Endothelial cell of umbilical vein (primary cell): Measurements from ENCODE around the gene STX4. TPM values are rescaled to one million over a fixed set of nuclear protein-coding genes. Genes with fewer than 3 reads are reported as not detected.

Experiments used
- BruUV-seq: library from RNA; stranded (reverse); fragments of 400-500 nt; replicated peaks from 2 replicates; lab custom pipeline; 2021; lab: Mats Ljungman, UMichigan
- CTCF ChIA-PET: fragments of 300-600, 350-600 bp; sonication (Branson Sonifier 250); formaldehyde crosslinking; loops from one replicate; lab custom pipeline; 2021; ENCODE audit warnings: antibody characterized with exemption, inconsistent platforms; lab: Charles Lee
- POLR2A ChIA-PET: fragments of 300-600, 350-600 bp; sonication (Branson Sonifier 250); formaldehyde crosslinking; loops from one replicate; lab custom pipeline; 2021; ENCODE audit warnings: antibody characterized with exemption, inconsistent platforms; lab: Charles Lee
- DNase-seq: peaks from one replicate; pipeline ENCODE4 v3.0.0-alpha.2; 2011; ENCODE audit warnings: low read depth, low spot score
- FAIRE-seq: peaks from 2 replicates; lab custom pipeline; 2011; peaks lifted over from hg19 to GRCh38; lab: Jason Lieb, UNC
- H2AFZ ChIP-seq: 2 replicates; pipeline ENCODE4 v1.6.0; 2012; ENCODE audit warnings: low read depth, low read length, control low read depth, inconsistent platforms
- H3K27ac ChIP-seq: 2 replicates; pipeline ENCODE4 v1.5.1; 2011; ENCODE audit warnings: low read depth, mild to moderate bottlenecking, control low read depth, low read length, moderate library complexity; ENCODE audit not compliant: insufficient read depth
- H3K27me3 ChIP-seq, 2 experiments: 2 replicates each; pipeline versions ENCODE4 v1.6.0 to v1.6.1; 2011; ENCODE audit warnings: low read length in 2 of 2, mixed read lengths in 1 of 2; ENCODE audit not compliant: control insufficient read depth in 2 of 2, insufficient read depth in 2 of 2
- H3K36me3 ChIP-seq, 2 experiments: 2 replicates in 1 of 2; 3 replicates in 1 of 2; pipeline ENCODE4 v1.5.1; 2011; ENCODE audit warnings: low read length in 2 of 2, mild to moderate bottlenecking in 1 of 2, moderate library complexity in 1 of 2; ENCODE audit not compliant: control insufficient read depth in 2 of 2, insufficient read depth in 2 of 2; ENCODE audit errors: extremely low read depth in 1 of 2
- H3K4me1 ChIP-seq: 3 replicates; pipeline ENCODE4 v1.5.1; 2011; ENCODE audit warnings: mild to moderate bottlenecking, low read length; ENCODE audit not compliant: control insufficient read depth, insufficient read depth; ENCODE audit errors: extremely low read depth
- H3K4me2 ChIP-seq: 2 replicates; pipeline ENCODE4 v1.6.1; 2011; ENCODE audit warnings: low read length, control low read depth, mixed read lengths; ENCODE audit not compliant: insufficient read depth
- H3K4me3 ChIP-seq, 3 experiments: fragments of 200-600 bp in 1 of 3; sonication (generic), shearing (Covaris generic) in 1 of 3; replicated peaks in 1 of 3; 2 replicates each; pipeline ENCODE4 v1.5.1; 2011 to 2016; ENCODE audit warnings: control low read depth in 3 of 3, low read length in 3 of 3, mild to moderate bottlenecking in 2 of 3, inconsistent platforms in 1 of 3, low read depth in 1 of 3, moderate library complexity in 1 of 3; ENCODE audit not compliant: insufficient read depth in 1 of 3
- H3K79me2 ChIP-seq: 2 replicates; pipeline ENCODE4 v1.6.0; 2012; ENCODE audit warnings: low read length, inconsistent platforms; ENCODE audit not compliant: control insufficient read depth, insufficient read depth
- H3K9ac ChIP-seq: replicated peaks from 2 replicates; pipeline ENCODE3; 2011; ENCODE audit warnings: low read length, control low read depth; ENCODE audit not compliant: insufficient read depth; ENCODE audit errors: extremely low read depth
- H3K9me1 ChIP-seq: replicated peaks from 3 replicates; pipeline ENCODE4 v1.6.0; 2011; ENCODE audit warnings: mild to moderate bottlenecking, low read length; ENCODE audit not compliant: control insufficient read depth, insufficient read depth; ENCODE audit errors: extremely low read depth
- H3K9me3 ChIP-seq: replicated peaks from 2 replicates; pipeline ENCODE4 v1.5.1; 2012; ENCODE audit warnings: low read length, inconsistent platforms; ENCODE audit not compliant: control insufficient read depth, insufficient read depth
- H4K20me1 ChIP-seq: replicated peaks from 2 replicates; pipeline ENCODE3; 2011; ENCODE audit warnings: mild to moderate bottlenecking, low read length; ENCODE audit not compliant: control insufficient read depth, insufficient read depth; ENCODE audit errors: extremely low read depth
- CTCF ChIP-seq, 2 donors: IDR thresholded peaks; 1 replicate in 1 of 2; 2 replicates in 1 of 2; pipeline ENCODE4 v1.5.1; 2011; ENCODE audit warnings: low read length in 2 of 2, mild to moderate bottlenecking in 2 of 2, moderate library complexity in 2 of 2, control low read depth in 1 of 2, inconsistent platforms in 1 of 2, low read depth in 1 of 2; ENCODE audit not compliant: insufficient read depth in 1 of 2; ENCODE audit errors: extremely low read depth in 1 of 2
- EZH2 ChIP-seq: IDR thresholded peaks from 2 replicates; pipeline ENCODE4 v1.6.1; 2012; ENCODE audit warnings: borderline replicate concordance, low read depth, mild to moderate bottlenecking, moderate library complexity, low read length, inconsistent platforms; ENCODE audit not compliant: severe bottlenecking
- FOS ChIP-seq: IDR thresholded peaks from 2 replicates; pipeline ENCODE4 v1.6.1; 2011; ENCODE audit warnings: mild to moderate bottlenecking, low read length, moderate library complexity, borderline replicate concordance; ENCODE audit not compliant: insufficient read depth
- GATA2 ChIP-seq: IDR thresholded peaks from 2 replicates; pipeline ENCODE4 v1.7.0; 2011; ENCODE audit warnings: low read depth, mild to moderate bottlenecking, moderate library complexity, mixed read lengths, low read length; ENCODE audit not compliant: insufficient read length, insufficient read depth
- JUN ChIP-seq: IDR thresholded peaks from 2 replicates; pipeline ENCODE4 v1.6.1; 2011; ENCODE audit warnings: borderline replicate concordance, low read depth; ENCODE audit not compliant: insufficient read length, insufficient read depth
- MYC ChIP-seq: IDR thresholded peaks from one replicate; pipeline ENCODE4 v1.6.1; 2011; ENCODE audit warnings: mild to moderate bottlenecking, low read depth, low read length
- POLR2A ChIP-seq: IDR thresholded peaks from 2 replicates; pipeline ENCODE4 v1.6.1; 2012; ENCODE audit warnings: low read depth, mild to moderate bottlenecking, control low read depth, low read length
- POLR2AphosphoS5 ChIP-seq: IDR thresholded peaks from 2 replicates; pipeline ENCODE4 v1.6.1; 2012; ENCODE audit warnings: low read depth, mild to moderate bottlenecking, control low read depth, low read length, moderate library complexity; ENCODE audit not compliant: insufficient read depth
- dilution Hi-C: fragments of 300-500 bp; cut with MboI; formaldehyde crosslinking; loops from one replicate; pipeline ENCODE4 v1.15.0; 2019; ENCODE audit warnings: low sequenced_read_pairs; ENCODE audit not compliant: extremely low pct_ligation_motif_present
- intact Hi-C: fragments of 100-400 bp; cut with micrococcal nuclease; formaldehyde crosslinking; loops from one replicate; pipeline ENCODE4 v1.10.0; 2022
- polyA plus RNA-seq, 4 experiments: library from polyadenylated mRNA; depleted of rRNA in 3 of 4; stranded (reverse) in 3 of 4; unstranded in 1 of 4; fragments of >200 nt; gene quantifications; 2 replicates each; pipeline versions ENCODE4 v1.2.1 to v1.2.3, GENCODE V29; 2011 to 2012; ENCODE audit warnings: missing spikeins in 1 of 4
- total RNA-seq: library from RNA; stranded (reverse); gene quantifications from 2 replicates; pipeline ENCODE4 v1.2.3, GENCODE V29; 2021
- TF ChIP-seq, protein P1 (sequence below): IDR thresholded peaks from 2 replicates; pipeline ENCODE4 v1.6.1; 2011; ENCODE audit not compliant: insufficient read depth, insufficient read length

Gene STX4
- total and polyA plus RNA-seq, 2 donors (not counting 3 experiments of a cell fraction or from before 2014, with no cell fraction given): 49.5 to 65.2 TPM

GRCh38 chr16:30996324-30996984 lies 36.9 kb upstream of the STX4 start:
- Histone ChIP-seq H3K36me3 (no peaks in the 10 kb centered on the region), H3K9ac (peak overlapping the region; percentile 7), H3K79me2 (no peaks in the 10 kb centered on the region), H3K4me3 (peak overlapping the region; percentile 32 to 50 (median 41)), H2AFZ (peak overlapping the region; percentile 79), H3K27me3 (no peaks in the 10 kb centered on the region), H4K20me1 (no peaks in the 10 kb centered on the region), H3K27ac (no peak overlapping the region), H3K4me1 (no peaks in the 10 kb centered on the region), H3K4me2 (peak overlapping the region; percentile 64), H3K9me1 (no peaks in the 10 kb centered on the region), H3K9me3 (no peaks in the 10 kb centered on the region)
- TF ChIP-seq FOS: no peak
- no peak for TF ChIP-seq CTCF (IDR thresholded peaks at IDR 0.05; ENCODE audit: extremely low read depth in 1 of 2, insufficient read depth in 1 of 2, low read depth in 1 of 2, low read length in 2 of 2)
- no peak for TF ChIP-seq JUN
- TF ChIP-seq MYC: no peak
- TF ChIP-seq GATA2: no peak
- TF ChIP-seq, protein P1, sequence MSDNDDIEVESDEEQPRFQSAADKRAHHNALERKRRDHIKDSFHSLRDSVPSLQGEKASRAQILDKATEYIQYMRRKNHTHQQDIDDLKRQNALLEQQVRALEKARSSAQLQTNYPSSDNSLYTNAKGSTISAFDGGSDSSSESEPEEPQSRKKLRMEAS: no peak
- no peak for TF ChIP-seq POLR2A
- TF ChIP-seq POLR2AphosphoS5: no peak
- no peak for TF ChIP-seq EZH2
- TSS peak; percentile 57 for BruUV-seq
- POLR2A ChIA-PET: no interaction called here
- CTCF ChIA-PET: interaction anchor here (1.5 to 1.6 kb wide), 2 partner anchors 11 to 12 kb away, joined by 3 to 5 read pairs; no protein-coding TSS in a partner anchor
- dilution Hi-C loops: no loop called here
- peak; percentile 62 for FAIRE-seq
- intact Hi-C loops: loop anchor here (2.0 kb wide), 1 partner anchor 78 kb away; the partner anchor contains the start of genes ZNF646 and ZNF668
- DNase-seq: peak; percentile 18
